ENCODE measurements around the gene C19orf33.
A peak's percentile ranks its signal among the peaks of the same experiment; 100 is the strongest.
"Not testable (repeated sequence)": the region's sequence is repeated elsewhere in the genome, so short reads cannot be mapped to it uniquely, and the experiment has no call there.

C19orf33 gene

DNA sequence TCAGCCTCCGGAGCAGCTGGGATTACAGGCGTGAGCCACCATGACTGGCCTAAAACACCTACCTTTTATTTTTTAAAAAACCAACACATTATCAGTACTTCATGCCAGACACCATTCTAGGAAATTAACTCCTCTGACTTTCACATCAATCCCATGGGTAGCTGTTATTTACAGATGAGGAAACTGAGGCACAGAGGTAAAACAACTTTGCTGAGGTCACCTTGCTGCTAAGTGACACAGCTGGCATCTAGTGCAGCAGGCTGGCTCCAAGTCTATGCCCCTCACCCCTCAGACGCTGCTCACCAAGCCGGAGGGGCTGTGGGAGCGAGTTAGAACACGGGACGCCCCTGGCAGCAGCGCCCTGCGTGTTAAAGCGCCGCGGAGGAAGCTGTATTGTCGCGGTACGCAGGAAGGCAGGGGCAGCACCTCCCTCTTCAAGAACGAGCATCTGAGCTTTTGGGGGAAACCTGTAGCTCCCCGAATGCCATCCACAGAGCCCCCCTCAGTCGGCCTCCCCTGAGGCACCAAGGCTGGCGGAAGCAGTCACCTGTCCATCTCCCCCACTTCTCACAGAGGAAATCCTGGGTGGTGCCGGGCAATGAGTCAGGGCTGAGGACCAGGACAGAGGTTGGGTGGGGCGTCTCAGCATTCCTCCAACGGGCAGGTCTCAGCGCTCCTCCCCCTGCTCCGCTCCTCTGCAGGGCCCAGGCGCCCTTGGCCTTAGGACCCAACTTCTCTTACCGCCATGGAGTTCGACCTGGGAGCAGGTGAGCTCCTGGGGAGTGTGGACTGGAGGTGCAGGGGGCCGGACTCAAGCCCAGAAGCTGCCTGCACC is at the start of gene C19orf33:
C19orf33 (plus strand) TSS at position 735 of the 835 bp plus-strand sequence; CDS start at position 746, 11 bp downstream.
- no peak for DNase-seq

DNA sequence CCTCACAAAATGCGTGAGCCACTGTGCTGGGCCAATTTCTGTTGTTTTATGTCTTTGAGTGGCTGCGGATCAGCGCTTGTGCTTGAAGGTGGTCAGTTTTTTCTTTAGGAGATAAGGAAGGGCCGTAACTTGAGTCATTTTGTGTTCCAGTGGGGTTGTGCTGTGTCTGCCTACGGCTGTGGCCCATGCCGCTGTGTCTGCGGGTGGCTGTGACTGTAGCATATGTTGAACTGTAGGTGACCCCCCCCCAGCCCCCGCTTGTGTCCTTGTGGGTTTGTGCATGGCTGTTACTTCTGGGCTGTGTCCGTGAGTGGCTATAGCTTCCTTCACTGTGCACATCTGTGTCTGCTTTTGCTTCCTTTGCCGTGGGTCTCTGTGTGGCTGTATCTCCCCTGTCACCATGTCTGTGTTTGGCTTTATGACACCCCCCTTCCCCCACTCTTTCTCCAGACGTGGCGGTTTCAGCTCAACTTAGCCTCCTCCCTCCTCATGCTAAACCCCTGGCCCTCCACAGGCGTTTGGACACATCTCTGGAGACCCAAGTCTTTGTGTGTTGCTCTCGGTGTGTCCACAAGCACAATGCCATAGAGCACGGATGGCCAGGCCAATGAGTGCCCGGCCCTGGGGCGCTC is 48.6 kb upstream of the C19orf33 start:
- no peak for DNase-seq

DNA sequence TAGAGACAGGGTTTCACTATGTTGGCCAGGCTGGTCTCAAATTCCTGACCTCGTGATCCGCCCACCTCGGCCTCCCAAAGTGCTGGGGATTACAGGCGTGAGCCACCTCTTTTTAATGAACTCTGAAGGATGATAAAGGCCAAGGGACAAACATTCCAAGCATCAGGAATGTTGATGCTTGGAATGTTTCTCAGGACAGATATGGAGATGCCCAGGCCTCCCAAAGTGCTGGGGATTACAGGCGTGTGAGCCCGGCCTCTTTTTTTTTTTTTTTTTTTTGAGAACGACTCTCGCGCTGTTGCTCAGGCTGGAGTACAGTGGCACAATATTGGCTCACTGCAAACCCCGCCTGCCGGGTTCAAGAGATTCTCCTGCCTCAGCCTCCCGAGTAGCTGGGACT is 42.1 kb upstream of the C19orf33 start:
- not testable (repeated sequence) for DNase-seq

DNA sequence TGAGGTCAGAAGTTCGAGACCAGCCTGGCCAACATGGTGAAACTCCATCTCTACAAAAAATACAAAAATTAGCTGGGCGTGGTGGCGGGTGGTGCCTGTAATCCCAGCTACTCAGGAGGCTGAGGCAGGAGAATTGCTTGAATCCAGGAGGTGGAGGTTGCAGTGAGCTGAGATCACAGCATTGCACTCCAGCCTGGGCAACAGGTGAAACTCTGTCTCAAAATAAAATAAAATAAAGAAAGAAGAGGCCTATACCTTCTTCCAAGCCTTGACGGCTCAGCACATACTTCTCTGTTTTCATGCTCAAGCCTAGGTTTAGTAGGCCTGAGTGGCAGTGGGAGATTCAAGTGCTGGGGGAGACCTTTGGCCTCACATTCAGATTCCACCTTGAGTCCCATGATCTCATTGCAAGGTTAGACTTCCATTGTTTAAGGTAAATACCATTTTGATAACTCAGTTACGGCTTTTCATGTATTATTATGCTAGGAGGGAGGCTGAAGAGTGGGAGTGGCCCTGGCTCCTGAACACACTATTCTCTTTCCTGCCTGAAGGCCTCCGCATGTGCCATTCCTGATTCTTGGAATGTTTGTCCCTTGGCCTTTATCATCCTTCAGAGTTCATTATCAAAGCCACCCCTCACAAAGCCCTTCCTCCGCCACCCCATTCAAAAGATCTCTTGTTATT is 41.3 kb upstream of the C19orf33 start:
- no peak for DNase-seq

DNA sequence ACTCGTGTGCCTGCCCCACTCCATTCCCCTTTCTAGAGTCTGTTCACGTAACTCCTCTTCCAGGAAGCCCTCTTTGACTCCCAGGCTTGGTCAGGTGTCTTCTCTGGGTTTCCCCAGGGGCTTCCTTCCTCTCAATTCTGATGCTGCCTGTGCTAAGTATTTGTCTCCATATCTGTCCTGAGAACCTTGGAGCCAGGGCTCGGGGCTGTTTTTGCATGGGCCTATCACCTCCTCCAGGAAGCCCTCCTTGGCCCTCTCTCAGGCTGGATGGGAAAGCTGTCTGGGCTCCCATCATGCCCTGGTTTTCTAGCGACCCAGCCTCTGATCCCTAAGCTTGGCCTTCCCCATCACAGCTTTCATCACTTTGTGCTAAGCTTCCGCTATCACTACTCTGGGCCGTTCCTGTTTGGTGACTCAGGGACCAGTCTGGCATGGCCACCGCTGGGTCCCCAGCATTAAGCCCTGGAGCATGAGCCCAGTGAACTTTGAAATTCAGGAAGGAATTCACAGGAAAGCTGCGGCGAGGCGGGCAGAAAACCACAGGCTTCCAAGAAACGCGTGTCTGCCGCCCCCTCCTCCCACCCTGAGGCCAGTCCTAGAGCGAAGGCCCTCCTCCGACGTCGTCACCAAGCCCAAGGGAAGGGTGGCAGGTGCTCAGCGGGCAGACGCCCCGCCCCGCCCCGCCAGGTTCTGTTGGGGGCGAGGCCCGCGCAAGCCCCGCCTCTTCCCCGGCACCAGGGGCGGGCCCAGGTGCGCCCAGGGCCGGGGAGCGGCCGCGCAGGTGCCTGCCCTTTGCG is 40.2 kb upstream of the C19orf33 start:
- DNase-seq: peak; percentile 96

DNA sequence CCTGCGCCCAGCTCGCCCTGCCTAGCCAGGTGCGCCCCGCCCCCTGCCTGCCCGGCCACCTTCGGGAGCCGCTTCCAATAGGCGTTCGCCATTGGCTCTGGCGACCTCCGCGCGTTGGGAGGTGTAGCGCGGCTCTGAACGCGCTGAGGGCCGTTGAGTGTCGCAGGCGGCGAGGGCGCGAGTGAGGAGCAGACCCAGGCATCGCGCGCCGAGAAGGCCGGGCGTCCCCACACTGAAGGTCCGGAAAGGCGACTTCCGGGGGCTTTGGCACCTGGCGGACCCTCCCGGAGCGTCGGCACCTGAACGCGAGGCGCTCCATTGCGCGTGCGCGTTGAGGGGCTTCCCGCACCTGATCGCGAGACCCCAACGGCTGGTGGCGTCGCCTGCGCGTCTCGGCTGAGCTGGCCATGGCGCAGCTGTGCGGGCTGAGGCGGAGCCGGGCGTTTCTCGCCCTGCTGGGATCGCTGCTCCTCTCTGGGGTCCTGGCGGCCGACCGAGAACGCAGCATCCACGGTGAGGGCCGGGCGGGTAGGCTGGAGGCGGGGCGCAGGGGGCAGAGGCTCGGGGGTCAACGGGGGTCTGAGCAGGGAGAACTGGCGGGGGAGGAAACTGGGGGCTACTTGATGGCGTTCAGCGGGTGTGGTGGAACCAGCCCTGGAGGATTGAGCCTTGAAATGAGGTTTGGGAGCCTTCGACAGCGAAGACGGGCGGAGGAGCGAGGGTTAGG is 39.4 kb upstream of the C19orf33 start, which contains the start of gene SPINT2:
SPINT2 (plus strand) TSS at position 88 of the 727 bp plus-strand sequence; CDS start at position 408, 320 bp downstream.
- peak; percentile 96 for DNase-seq

DNA sequence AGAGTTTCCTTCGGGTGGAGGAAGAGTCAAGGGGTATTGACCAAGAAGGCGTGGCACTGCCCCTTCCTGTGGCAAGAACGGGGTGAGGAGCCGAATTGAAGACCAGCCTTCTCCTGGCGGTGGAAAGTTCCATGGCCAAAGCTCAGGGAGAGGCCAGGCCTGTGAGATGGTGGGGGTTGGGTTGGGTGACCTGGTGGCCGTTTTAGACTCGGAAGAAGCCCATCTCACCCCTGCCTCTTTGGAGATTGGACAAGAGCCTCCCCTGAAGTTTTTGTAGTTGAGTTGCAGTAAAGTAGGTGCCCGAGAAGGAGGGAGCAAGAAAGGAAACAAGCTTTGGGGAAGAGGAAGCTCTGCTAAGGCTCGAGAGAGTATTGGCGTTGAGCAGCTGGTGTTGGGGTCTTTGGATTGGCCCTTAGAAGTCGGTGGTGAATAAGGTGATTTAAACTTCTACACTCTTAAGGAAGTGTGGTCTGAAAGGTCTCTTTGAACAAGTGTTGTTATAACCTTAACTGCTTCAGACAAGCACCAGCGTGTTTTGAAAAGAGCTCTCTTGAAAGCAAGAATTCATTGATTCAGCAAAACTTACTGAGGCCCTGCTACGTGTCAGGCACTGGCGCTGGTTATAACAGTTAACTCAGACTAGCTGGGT is 38.7 kb upstream of the C19orf33 start:
- no peak for DNase-seq

DNA sequence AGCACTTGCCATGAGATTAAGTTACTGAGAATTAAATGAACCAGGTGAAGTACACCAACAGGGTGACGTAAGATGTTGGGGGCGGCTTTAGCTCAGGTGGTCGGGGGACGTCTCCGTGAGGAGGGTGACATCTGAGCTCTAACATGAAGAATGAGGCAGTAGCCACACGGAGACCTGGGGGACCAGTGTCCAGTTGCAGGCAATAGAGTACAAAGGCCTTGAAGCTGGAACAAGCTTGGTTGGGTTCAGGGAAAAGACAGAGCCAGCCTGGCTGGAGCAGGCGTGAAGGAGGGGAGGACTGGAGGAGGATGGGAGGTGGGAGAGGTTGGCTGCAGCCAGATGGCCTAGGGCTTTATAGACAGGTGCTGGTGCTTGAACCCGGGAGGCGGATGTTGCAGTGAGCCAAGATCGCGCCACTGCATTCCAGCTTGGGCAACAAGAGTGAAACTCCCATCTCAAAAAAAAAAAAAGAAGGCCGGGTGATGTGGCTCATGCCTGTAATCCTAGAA is 38.1 kb upstream of the C19orf33 start:
- DNase-seq: no peak

DNA sequence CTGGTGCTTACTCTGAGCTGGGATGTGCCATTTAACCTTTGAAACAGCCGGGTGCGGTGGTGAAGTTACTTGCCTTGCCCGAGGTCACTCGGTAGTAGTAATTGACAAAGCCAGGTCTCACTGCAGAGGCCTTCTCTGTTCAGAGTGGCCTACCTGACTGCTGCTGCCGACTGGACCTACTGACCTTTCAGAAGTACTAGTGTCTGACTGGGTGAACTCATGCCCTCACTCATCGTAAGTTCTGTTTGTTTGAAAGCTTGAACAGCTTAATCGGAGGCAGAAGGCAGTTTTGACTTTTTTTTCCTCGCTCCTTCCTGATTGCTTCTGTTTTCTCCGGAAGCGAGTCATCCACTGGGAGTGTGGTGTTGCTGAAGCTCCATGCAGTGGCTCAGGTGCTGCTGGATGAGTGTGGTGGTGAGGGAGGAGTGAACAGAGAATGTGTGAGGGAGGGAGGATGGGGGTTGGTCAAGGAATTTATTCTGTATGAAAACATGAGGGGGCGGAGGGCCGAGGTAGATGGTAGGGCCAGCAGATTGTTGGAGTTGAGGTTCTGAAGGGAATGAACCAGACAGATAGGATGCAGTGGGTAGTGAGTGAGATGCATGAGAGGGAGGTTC is 37.0 kb upstream of the C19orf33 start:
- no peak for DNase-seq

DNA sequence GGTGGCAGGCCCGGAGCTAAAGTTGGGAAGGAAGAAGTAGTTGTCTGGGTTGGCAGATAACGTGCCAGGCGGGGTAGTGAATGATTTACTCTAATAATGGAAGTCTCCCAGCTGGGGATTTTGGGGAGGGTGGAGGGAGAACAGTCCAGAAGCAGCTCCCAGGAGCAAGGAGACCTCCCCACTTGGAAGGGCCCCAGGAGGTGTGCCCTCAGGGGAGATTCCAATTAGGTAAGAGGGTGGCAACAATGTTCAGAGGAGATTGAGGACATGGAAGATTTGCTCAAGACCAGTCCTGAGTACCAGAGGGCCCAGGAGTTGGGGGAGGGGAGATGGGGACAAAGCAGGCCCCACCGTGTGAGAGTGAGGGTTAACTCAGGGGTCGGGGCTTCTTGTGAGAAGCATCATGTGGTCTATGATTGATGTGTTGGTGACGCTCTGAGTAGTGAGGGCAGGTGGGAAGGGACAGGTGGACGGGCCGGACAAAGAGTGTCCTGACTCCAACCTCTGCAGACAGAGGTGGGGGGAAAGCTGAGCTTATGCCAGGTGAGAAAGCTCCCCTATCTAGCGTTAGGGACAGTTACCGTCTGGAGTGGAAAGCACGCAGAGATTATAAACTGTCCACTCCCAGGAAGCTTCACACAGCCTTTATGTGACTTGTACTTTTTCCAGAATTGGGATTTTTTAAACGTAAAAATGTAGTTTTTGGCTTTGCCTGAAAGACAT is 36.1 kb upstream of the C19orf33 start:
- no peak for DNase-seq

DNA sequence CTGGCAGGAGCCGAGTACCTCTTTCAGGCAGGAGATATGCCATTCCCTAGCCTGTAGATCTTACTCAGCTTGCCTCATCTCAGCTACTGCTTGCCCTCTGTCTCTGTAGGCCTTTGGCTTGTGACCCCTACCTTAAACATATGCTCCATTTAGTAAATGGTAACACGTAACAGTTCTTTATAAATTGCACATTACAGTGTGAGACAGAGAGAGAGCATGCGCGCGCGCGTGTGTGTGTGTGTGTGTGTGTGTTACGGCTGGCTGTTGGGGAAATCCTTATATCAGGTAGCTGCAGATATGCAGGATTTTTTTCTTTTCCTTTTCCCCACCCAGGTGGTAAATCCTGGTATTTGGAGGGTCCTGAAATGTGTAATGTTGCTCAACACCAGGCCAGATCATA is 35.5 kb upstream of the C19orf33 start:
- DNase-seq: no peak

DNA sequence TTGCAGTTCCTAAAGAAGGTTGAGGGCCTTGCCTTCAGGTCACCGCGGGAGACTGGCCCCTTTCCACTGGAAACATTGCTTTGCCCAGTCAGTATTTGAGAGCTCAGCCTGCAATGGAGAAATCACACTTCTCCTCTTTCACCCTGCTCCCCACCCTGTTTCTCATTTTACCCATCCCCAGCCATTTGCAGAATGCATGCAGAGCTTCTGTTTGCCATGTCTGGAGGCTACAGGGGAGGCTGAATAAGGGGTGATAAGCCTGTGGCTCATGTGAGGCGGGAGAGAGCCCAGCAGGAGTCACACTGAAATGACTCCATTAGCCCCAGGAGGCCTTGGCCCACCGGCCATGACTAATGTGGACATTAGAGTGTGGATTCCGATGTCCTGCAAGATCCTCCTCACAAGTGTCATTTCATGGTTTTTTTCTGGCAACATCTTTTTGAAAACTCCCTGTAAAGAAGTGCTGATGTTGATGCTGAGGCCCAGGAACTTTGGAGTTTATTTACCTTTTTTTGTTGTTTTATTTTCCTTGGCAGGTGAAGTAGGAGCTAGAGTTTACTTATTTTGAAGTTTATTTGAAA is 33.4 kb upstream of the C19orf33 start:
- DNase-seq: no peak

DNA sequence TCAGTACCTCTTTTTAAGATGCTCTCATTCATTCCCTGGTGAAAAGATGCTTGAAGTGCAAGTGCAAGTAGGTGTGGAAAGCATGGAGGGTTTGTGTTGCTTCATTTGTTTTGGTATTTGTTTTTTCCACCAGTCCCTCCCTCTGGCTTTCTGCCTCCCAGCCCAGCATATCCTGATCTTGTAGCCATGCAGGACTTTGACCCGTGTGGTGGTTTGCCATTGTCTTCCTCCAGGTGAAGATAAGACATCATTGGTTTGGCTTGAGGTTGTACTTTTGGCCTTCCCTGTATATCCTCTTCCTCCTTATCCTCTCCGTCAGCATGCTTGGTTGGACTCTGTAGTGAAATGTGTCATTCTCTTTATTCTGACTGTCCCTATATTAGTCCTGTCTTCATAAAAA is 30.6 kb upstream of the C19orf33 start:
- DNase-seq: no peak

DNA sequence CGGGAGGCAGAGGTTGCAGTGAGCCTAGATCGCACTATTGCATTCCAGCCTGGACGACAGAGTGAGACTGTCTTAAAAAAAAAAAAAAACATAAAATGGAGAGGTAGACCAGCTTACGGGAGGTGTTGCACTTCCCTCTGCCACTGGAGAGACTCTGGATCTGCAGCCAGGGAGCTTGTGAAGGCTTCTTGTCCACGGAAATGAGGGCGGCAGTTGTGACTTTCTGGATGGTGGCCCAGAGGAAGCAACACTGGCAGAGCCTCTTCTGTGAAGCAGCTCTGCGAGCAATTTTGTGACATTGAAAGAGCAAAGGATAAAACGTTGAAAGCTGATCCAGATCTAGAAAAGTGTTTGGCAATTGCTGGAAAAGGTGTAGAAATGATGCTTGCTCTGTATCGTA is 29.3 kb upstream of the C19orf33 start:
- DNase-seq: no peak

DNA sequence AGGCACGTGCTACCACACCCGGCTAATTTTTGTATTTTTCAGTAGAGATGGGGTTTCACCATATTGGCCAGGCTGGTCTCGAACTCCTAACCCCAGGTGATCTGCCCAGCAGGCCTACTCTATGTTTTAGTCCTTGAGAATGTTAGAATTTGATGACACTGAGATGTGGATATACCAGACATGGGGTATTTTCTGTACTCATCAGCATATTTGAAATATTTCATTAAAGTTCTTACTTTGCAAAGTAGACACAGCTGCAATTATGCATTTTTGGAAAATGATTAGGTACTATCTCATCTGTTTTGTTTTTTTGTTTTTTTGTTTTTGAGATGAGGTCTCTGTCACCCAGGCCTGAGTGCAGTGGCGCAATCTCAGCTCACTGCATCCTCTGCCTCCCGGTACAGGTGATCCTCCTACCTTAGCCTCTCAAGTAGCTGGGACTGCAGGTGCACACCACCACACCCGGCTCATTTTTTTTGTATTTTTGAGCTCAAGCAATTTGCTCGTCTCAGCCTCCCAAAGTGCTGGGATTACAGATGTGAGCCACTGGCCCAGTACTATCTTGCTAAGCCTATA is 27.0 kb upstream of the C19orf33 start:
- no peak for DNase-seq

DNA sequence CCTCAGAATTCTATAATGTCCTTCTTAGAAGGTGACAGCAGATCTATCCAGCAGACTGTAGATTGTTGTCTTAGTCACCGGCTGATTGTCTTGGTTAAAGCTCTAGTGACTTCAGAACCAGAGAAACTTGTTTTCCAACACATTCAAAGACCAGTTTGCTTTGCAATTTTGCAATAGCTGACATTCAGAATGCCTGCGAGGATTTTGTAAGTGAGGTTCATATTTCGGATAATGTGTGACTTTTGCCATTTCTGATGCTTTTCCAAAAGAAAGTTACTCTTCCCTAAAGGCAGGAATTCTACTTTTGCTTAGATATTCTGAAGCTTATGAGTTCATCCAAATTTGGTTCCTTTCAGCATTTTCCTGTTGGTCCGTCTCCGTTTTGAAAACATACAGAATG is 26.5 kb upstream of the C19orf33 start:
- no peak for DNase-seq

DNA sequence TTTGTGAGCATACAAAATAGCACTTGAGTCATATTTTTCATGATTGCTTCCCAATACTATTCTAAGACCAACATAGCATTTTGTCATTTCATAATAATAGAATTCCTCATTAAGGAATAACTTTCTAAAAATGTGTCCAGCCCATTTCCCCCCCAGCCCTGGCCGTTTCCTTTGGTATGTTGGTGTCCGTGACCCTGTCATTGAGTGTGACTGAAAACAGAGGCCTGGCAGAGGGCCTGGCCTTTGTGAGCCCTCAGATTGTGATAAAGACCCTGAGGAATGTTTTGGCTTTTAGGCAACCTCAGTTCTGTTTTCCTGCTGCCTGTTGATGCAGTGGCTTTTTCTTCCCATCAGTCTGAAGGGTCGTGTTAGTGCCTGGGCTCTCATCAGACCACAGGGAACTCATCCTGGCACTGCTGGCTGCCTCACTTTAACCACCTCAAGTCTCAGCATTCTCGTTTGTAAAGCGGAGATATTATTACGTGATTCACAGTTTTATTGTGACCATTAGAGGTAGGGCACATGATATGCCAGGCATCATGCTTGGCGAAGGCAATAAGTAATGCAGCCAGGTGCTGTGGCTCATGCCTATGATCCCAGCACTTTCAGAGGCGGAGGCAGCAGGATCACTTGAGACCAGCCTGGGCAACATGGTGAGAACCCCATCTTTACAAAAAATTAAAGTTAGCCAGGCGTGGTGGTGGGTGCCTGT is 25.9 kb upstream of the C19orf33 start:
- no peak for DNase-seq

DNA sequence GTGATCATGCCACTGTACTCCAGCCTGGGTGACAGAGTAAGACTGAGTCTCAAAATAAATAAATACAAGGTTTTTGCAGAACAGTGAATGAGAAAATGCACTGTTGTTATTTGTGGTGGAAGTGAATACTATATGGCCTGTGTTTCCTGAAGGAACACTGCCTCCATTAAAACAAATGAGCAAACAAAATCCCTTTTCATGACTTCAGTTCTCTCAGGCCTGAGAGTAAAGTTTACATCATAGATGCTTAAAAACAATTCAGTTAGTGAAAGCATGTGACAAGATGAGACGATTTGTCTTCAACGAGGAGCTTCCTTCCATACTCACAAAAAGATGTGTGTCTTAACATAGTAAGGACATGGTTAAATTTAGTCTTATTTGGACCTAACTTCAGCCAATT is 25.3 kb upstream of the C19orf33 start:
- DNase-seq: no peak
